NT2/D1 (cell line): ENCODE data around the gene GLIS1.

Experiments used
- DNase-seq: peaks from one replicate; pipeline ENCODE4 v3.0.0-alpha.2; 2011; ENCODE audit warnings: low read depth, low spot score
- H3K27me3 ChIP-seq: 2 replicates; pipeline ENCODE4 v1.6.0; 2011; ENCODE audit warnings: mild to moderate bottlenecking; ENCODE audit not compliant: insufficient read length, insufficient read depth
- H3K36me3 ChIP-seq: 2 replicates; pipeline ENCODE4 v1.6.1; 2011; ENCODE audit warnings: mild to moderate bottlenecking, low read length, mixed read lengths; ENCODE audit not compliant: insufficient read depth, insufficient read length
- H3K4me1 ChIP-seq: 2 replicates; pipeline ENCODE4 v1.5.1; 2011; ENCODE audit not compliant: insufficient read depth, insufficient read length
- H3K4me3 ChIP-seq: 2 replicates; pipeline ENCODE4 v1.5.1; 2011; ENCODE audit warnings: low read depth; ENCODE audit not compliant: insufficient read length
- H3K9ac ChIP-seq: 2 replicates; pipeline ENCODE4 v1.6.0; 2011; ENCODE audit warnings: low read depth; ENCODE audit not compliant: insufficient read length
- H3K9me3 ChIP-seq: 2 replicates; pipeline ENCODE4 v1.5.1; 2011; ENCODE audit warnings: mild to moderate bottlenecking, low read length; ENCODE audit not compliant: insufficient read depth
- SUZ12 ChIP-seq: IDR thresholded peaks from 2 replicates; pipeline ENCODE4 v1.6.1; 2011; ENCODE audit not compliant: insufficient read length, insufficient read depth; ENCODE audit errors: extremely low read depth
- YY1 ChIP-seq: IDR thresholded peaks from 2 replicates; pipeline ENCODE4 v1.6.1; 2011; ENCODE audit not compliant: insufficient read length, insufficient read depth
- ZNF274 ChIP-seq: IDR thresholded peaks from 2 replicates; pipeline ENCODE4 v1.6.1; 2011; ENCODE audit warnings: mild to moderate bottlenecking, low read depth, low read length

Gene GLIS1

DNA sequence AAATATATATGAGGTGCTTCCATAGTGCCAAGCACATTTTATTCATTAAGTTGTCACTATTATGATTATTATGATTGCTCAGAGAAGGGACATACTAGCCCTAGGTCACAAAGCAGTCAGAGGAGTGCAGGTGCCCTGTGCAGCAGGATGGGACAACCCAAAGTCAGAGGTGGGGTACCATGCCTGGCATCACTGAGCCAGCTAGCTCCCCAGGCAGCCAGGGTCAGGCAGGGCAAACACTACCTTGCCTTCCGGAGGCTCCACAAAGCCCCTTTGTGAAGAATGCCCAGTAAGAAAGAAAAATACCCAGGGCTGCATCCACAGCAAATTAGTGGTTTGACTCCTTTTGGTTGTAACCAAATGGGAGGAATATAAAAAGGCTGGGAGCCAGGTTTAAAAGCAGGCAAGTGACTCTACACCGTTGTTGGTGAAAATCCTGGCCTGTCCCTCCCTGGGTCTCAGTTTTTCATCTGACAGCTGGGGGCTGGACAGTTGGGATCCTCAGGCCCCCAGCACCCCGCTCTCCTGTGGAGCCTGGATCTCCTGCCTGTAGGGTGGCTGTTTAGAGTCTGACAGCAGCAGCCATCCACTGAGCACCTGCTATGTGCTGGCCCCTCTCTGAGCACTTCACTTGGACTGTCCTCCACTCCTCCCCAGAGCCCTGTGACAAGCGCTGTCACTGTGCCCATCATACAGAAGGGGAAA is 98.8 kb downstream of the GLIS1 start:
- TF ChIP-seq SUZ12: no peak
- TF ChIP-seq ZNF274: no peak
- no peak for TF ChIP-seq YY1
- no peak for DNase-seq
- H3K4me1 ChIP-seq: peaks cover 13% of the 10 kb centered on the region
- H3K9ac ChIP-seq: no peak overlapping the region
- no peaks in the 10 kb centered on the region for H3K9me3 ChIP-seq
- no peaks in the 10 kb centered on the region for H3K27me3 ChIP-seq
- H3K36me3 ChIP-seq: no peaks in the 10 kb centered on the region
- H3K4me3 ChIP-seq: no peak overlapping the region

DNA sequence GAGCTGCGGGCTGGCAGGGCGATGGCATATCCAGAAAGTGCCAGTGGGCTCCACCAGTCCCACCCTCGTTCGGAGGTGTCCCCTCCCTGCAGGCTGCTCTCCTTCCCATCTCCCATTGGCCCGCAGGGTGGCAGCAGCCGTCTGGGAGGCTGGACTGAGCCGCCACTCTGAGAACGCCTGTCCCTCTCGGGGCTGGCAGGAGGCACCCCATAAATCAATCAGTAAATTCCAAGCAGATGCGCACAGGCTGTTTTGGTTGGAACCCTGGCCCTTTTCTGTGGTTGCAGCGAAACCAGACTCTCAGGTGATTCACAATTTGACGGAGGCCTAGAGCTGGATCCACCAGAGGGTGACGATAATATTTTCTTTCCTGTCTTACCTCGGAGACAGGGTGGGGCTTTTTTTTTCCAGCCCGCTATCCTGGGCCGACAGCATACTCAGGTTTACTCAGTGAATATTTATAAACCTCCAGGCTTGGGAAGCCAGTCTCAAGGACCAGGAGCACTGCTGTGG is 99.7 kb downstream of the GLIS1 start:
- DNase-seq: no peak
- H3K36me3 ChIP-seq: no peaks in the 10 kb centered on the region
- no peak overlapping the region for H3K4me3 ChIP-seq
- H3K27me3 ChIP-seq: no peaks in the 10 kb centered on the region
- peaks cover 20% of the 10 kb centered on the region for H3K4me1 ChIP-seq
- no peak for TF ChIP-seq YY1
- H3K9ac ChIP-seq: no peak overlapping the region
- no peaks in the 10 kb centered on the region for H3K9me3 ChIP-seq

DNA sequence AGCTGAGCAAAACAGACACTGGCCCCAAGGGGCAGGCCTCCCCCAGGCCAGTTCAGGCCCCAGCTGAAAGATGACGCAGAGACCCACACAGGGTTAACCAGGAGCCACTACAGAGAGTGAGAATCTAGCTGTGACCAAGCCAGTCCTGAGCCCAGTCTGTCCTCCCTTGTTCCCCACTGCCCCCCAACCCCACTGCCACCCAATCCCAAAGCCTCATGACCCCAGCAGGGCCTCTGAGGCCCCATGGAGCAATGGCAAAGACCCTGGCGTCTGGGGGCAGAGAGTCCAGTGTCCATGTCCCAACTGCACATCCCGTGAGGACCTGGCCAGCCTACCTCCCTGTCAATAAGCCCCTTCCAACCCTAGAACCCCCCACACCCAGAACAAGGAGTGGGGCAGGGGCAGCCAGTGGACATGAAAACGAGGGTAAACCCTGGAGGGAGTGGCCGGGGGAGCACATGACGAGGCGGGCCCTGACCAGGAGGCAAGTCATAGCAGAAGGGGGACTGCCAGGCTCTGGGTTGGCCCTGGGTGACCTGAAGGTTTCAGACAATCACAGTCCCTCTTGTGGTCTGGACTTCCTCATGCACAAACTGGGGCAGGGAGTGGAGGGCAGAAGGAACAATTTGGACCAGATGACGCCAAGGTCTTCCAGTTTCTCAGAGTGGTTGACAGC is 100.5 kb downstream of the GLIS1 start:
- DNase-seq: no peak

DNA sequence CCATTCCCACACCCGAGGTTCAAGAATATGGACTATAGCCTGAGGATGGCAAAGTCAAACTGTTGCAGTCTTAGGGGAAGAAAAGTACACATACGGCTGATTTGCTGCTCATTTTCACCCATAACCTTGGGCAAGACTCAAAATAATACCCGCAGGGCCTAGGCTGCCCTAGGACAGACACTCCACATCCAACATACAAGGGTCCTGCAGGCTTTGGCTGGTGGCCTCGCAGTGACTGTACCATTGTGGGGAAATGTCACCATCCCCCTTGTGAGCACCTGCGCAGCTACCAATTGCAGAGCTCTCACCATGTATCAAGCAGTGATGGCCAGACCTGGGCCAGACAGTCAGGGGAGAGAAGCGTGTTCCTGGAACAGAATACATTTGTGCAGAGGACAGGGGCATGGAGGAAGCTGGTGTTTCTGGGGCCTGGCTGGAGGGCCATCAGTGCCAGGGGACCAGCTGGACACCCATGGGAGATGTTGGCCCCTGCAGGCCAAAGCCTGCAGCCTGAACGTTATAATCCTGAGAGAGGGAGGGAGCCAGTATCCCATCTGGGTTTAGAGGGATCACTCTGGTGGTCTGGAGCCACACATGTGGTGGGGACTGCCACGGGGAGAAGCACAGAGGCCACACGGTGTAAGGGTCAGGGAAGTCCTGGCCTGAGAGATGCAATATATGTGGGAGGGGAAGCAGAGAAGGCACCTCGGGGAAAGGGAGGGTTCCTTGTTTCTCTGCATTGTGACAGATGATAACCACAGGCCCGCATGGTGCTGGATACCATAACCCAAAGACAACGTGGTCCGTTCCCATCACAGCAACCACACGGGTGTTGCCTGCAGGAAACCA is 101.2 kb downstream of the GLIS1 start:
- Histone ChIP-seq H3K9ac (no peak overlapping the region), H3K36me3 (no peaks in the 10 kb centered on the region), H3K27me3 (no peaks in the 10 kb centered on the region), H3K9me3 (no peaks in the 10 kb centered on the region), H3K4me1 (peaks cover 14% of the 10 kb centered on the region), H3K4me3 (no peak overlapping the region)
- DNase-seq: no peak
- TF ChIP-seq SUZ12 (no peak), ZNF274 (no peak), YY1 (no peak)

More for the DNA sequence above, 100.5 kb downstream of the GLIS1 start:
- Histone ChIP-seq H3K27me3 (no peaks in the 10 kb centered on the region), H3K36me3 (no peaks in the 10 kb centered on the region), H3K4me1 (peaks cover 18% of the 10 kb centered on the region), H3K4me3 (no peak overlapping the region), H3K9me3 (no peaks in the 10 kb centered on the region), H3K9ac (no peak overlapping the region)
- TF ChIP-seq SUZ12 (no peak), YY1 (no peak), ZNF274 (no peak)

DNA sequence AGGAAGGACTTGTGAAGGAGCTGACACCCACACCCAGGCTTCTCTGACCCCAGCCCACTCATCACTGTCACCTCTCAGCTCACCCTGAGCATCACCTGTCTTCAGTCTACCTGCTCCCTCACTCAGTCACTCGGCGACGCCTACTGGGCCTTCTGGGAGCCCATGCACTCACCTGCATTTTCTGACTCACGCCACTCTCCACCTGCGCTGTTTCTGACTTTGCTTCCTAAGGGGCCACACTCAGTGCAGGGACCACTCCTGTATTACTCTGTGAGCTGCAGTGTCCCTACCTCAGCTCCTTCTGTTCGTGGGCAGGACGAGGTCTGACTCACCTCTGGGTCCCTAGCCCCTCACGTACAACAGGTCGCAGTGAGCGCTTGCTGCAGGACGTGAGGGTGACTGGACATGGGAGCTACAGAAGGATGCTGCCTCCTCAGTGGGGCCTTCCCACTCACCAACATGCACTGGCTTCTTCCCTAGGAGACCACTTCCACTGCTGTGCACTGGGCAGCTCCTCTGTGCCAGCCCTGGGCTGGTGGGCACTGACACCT is 102.3 kb downstream of the GLIS1 start:
- Histone ChIP-seq H3K36me3 (no peaks in the 10 kb centered on the region), H3K9ac (no peak overlapping the region)
- no peak for TF ChIP-seq YY1
- no peak for TF ChIP-seq ZNF274
- TF ChIP-seq SUZ12: no peak

DNA sequence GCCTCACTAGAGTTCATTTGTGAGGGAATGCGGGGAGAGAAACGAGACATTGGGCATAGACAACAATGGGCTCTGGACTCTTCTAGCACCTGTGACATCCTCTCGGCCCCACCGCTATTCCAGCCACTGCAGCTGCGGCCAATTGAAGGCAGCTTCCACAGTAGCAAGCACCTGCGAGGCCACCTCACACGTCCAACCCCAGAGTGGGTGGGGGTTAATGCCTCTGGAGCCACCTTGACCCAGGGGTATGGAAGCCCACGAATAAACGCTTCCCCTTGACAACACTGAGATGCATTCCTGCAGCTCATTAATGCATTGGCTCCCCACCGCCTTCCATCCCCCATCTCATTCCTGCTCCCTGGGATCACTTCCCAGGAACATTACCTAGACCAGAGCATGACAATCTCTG is 104.4 kb downstream of the GLIS1 start:
- H3K9me3 ChIP-seq: no peaks in the 10 kb centered on the region
- no peak for TF ChIP-seq ZNF274
- TF ChIP-seq SUZ12: no peak
- TF ChIP-seq YY1: no peak
- no peaks in the 10 kb centered on the region for H3K27me3 ChIP-seq
- peak; percentile 74 for DNase-seq
- H3K9ac ChIP-seq: no peak overlapping the region
- peaks cover 9% of the 10 kb centered on the region for H3K4me1 ChIP-seq
- H3K4me3 ChIP-seq: no peak overlapping the region
- H3K36me3 ChIP-seq: no peaks in the 10 kb centered on the region

More for the DNA sequence above, 102.3 kb downstream of the GLIS1 start:
- Histone ChIP-seq H3K4me3 (no peak overlapping the region), H3K4me1 (peaks cover 14% of the 10 kb centered on the region), H3K27me3 (no peaks in the 10 kb centered on the region), H3K9me3 (no peaks in the 10 kb centered on the region)
- DNase-seq: no peak

DNA sequence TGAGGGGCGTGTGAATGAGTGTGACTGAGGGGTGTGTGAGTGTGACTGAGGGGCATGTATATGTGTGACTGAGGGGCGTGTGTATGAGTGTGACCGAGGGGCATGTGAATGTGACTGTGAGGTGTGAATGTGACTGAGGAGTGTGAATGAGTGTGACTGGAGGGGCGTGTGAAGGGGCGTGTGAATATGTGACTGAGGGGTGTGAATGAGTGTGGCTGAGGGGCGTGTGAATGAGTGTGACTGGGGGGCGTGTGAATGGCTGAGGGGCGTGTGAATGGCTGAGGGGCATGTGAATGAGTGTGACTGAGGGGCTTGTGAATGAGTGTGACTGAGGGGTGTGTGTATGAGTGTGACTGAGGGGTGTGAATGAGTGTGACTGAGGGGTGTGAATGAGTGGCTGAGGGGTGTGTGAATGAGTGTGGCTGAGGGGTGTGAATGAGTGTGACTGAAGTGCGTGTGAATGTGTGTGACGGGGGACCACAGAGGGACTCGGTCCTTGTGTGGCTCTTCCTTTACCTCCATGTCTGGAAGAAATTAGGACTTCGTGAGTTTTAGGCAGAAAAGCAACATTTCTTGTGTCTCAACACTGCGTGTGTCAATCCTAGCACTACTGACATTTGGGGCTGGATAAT is 105.8 kb downstream of the GLIS1 start:
- H3K9ac ChIP-seq: no peak overlapping the region
- H3K9me3 ChIP-seq: no peaks in the 10 kb centered on the region
- H3K36me3 ChIP-seq: no peaks in the 10 kb centered on the region
- no peak overlapping the region for H3K4me3 ChIP-seq
- TF ChIP-seq ZNF274: no peak
- no peak for TF ChIP-seq SUZ12
- TF ChIP-seq YY1: no peak
- peaks cover 9% of the 10 kb centered on the region for H3K4me1 ChIP-seq
- no peaks in the 10 kb centered on the region for H3K27me3 ChIP-seq
- DNase-seq: no peak
